Measurements from ENCODE around the gene METTL25B.
"Not testable (repeated sequence)": the region's sequence is repeated elsewhere in the genome, so short reads cannot be mapped to it uniquely, and the experiment has no call there.

The METTL25B gene

GRCh38 chr1:156760796-156761104, 32.5 kb downstream of the METTL25B start:
- FAIRE-seq (no peak), DNase-seq (ENCODE audit: insufficient read length, low spot score) (no peak)
- TF ChIP-seq POLR2AphosphoS5 (IDR thresholded peaks at IDR 0.05; ENCODE audit: low read depth, low read length) (no peak), TAF1 (IDR thresholded peaks at IDR 0.05; ENCODE audit: low read depth, low read length) (no peak), SPI1 (IDR thresholded peaks at IDR 0.05; ENCODE audit: low read depth, low read length) (no peak), PAX5 (IDR thresholded peaks at IDR 0.05; ENCODE audit: insufficient read depth, low read length, severe bottlenecking) (no peak), POU2F2 (IDR thresholded peaks at IDR 0.05; ENCODE audit: low read depth, low read length) (no peak)

- not testable (repeated sequence) for FAIRE-seq; DNase-seq (ENCODE audit: insufficient read length, low spot score)
Observed at GRCh38 chr1:156765136-156765535, 36.9 kb downstream of the METTL25B start.

GRCh38 chr1:156765666-156766065, 37.4 kb downstream of the METTL25B start:
- TF ChIP-seq POLR2AphosphoS5 (IDR thresholded peaks at IDR 0.05; ENCODE audit: low read depth, low read length) (no peak), TAF1 (IDR thresholded peaks at IDR 0.05; ENCODE audit: low read depth, low read length) (no peak), PAX5 (IDR thresholded peaks at IDR 0.05; ENCODE audit: insufficient read depth, low read length, severe bottlenecking) (no peak), POU2F2 (IDR thresholded peaks at IDR 0.05; ENCODE audit: low read depth, low read length) (no peak), POLR2A (IDR thresholded peaks at IDR 0.05; ENCODE audit: low read depth, low read length) (no peak), SPI1 (IDR thresholded peaks at IDR 0.05; ENCODE audit: low read depth, low read length) (no peak)
- DNase-seq (ENCODE audit: insufficient read length, low spot score) (no peak), FAIRE-seq (no peak)

GRCh38 chr1:156766298-156767100, 38.2 kb downstream of the METTL25B start:
- FAIRE-seq (peak; percentile 63), DNase-seq (ENCODE audit: insufficient read length, low spot score) (no peak)
- TF ChIP-seq PAX5 (IDR thresholded peaks at IDR 0.05; ENCODE audit: insufficient read depth, low read length, severe bottlenecking) (no peak), POU2F2 (IDR thresholded peaks at IDR 0.05; ENCODE audit: low read depth, low read length) (no peak), POLR2A (IDR thresholded peaks at IDR 0.05; ENCODE audit: low read depth, low read length) (peak; percentile 65), SPI1 (IDR thresholded peaks at IDR 0.05; ENCODE audit: low read depth, low read length) (no peak), POLR2AphosphoS5 (IDR thresholded peaks at IDR 0.05; ENCODE audit: low read depth, low read length) (0 out of 2 replicates have a peak, but pooled peaks have one; percentile 42), TAF1 (IDR thresholded peaks at IDR 0.05; ENCODE audit: low read depth, low read length) (no peak)

- FAIRE-seq = peak; percentile 97
- peak; percentile 47; the same call in 1 of the 2 replicates for TF ChIP-seq POU2F2 (IDR thresholded peaks at IDR 0.05; ENCODE audit: low read depth, low read length)
- peak; percentile 59 for TF ChIP-seq POLR2A (IDR thresholded peaks at IDR 0.05; ENCODE audit: low read depth, low read length)
- TF ChIP-seq TAF1 (IDR thresholded peaks at IDR 0.05; ENCODE audit: low read depth, low read length) = peak; percentile 83
- no peak for TF ChIP-seq PAX5 (IDR thresholded peaks at IDR 0.05; ENCODE audit: insufficient read depth, low read length, severe bottlenecking)
- no peak for TF ChIP-seq SPI1 (IDR thresholded peaks at IDR 0.05; ENCODE audit: low read depth, low read length)
- peak; percentile 75 for TF ChIP-seq POLR2AphosphoS5 (IDR thresholded peaks at IDR 0.05; ENCODE audit: low read depth, low read length)
- peak; percentile 79 for DNase-seq (ENCODE audit: insufficient read length, low spot score)
Observed at GRCh38 chr1:156767101-156767878, 39.0 kb downstream of the METTL25B start, which contains the start of gene PRCC. Gene PRCC (plus strand): TSS chr1:156767535. CDS start chr1:156767772, 237 bp downstream.

GRCh38 chr1:156767879-156768604, 39.8 kb downstream of the METTL25B start:
- TF ChIP-seq POU2F2 (IDR thresholded peaks at IDR 0.05; ENCODE audit: low read depth, low read length) (no peak), PAX5 (IDR thresholded peaks at IDR 0.05; ENCODE audit: insufficient read depth, low read length, severe bottlenecking) (no peak), POLR2A (IDR thresholded peaks at IDR 0.05; ENCODE audit: low read depth, low read length) (0 out of 2 replicates have a peak, but pooled peaks have one; percentile 4), SPI1 (IDR thresholded peaks at IDR 0.05; ENCODE audit: low read depth, low read length) (no peak), POLR2AphosphoS5 (IDR thresholded peaks at IDR 0.05; ENCODE audit: low read depth, low read length) (no peak)

GRCh38 chr1:156768610-156769295, 40.5 kb downstream of the METTL25B start:
- DNase-seq (ENCODE audit: insufficient read length, low spot score) (no peak), FAIRE-seq (no peak)
- no peak for TF ChIP-seq SPI1 (IDR thresholded peaks at IDR 0.05; ENCODE audit: low read depth, low read length)
- no peak for TF ChIP-seq POLR2A (IDR thresholded peaks at IDR 0.05; ENCODE audit: low read depth, low read length)
- TF ChIP-seq PAX5 (IDR thresholded peaks at IDR 0.05; ENCODE audit: insufficient read depth, low read length, severe bottlenecking) = no peak
- TF ChIP-seq TAF1 (IDR thresholded peaks at IDR 0.05; ENCODE audit: low read depth, low read length) = no peak
- no peak for TF ChIP-seq POLR2AphosphoS5 (IDR thresholded peaks at IDR 0.05; ENCODE audit: low read depth, low read length)
- TF ChIP-seq POU2F2 (IDR thresholded peaks at IDR 0.05; ENCODE audit: low read depth, low read length) = no peak

More at GRCh38 chr1:156767879-156768604, 39.8 kb downstream of the METTL25B start:
- FAIRE-seq = no peak
- no peak for DNase-seq (ENCODE audit: insufficient read length, low spot score)

- TF ChIP-seq POU2F2 (IDR thresholded peaks at IDR 0.05; ENCODE audit: low read depth, low read length) = no peak
- no peak for TF ChIP-seq PAX5 (IDR thresholded peaks at IDR 0.05; ENCODE audit: insufficient read depth, low read length, severe bottlenecking)
- TF ChIP-seq POLR2A (IDR thresholded peaks at IDR 0.05; ENCODE audit: low read depth, low read length) = no peak
- no peak for TF ChIP-seq SPI1 (IDR thresholded peaks at IDR 0.05; ENCODE audit: low read depth, low read length)
- TF ChIP-seq TAF1 (IDR thresholded peaks at IDR 0.05; ENCODE audit: low read depth, low read length) = no peak
- TF ChIP-seq POLR2AphosphoS5 (IDR thresholded peaks at IDR 0.05; ENCODE audit: low read depth, low read length) = no peak
- no peak for FAIRE-seq
- no peak for DNase-seq (ENCODE audit: insufficient read length, low spot score)
Observed at GRCh38 chr1:156772222-156772621, 44.0 kb downstream of the METTL25B start.
